Mucosa of rectum (tissue), 2 donors: ENCODE data around the gene DDC.
A peak's percentile ranks its signal among the peaks of the same experiment; 100 is the strongest.

Source experiments
- H3K27ac ChIP-seq, 2 donors: one replicate each; pipeline ENCODE4 v1.7.0; 2013; ENCODE audit warnings: inconsistent platforms in 2 of 2, low read depth in 2 of 2, low read length in 2 of 2
- H3K27me3 ChIP-seq, 2 donors: one replicate each; pipeline ENCODE4 v1.7.0; 2013; ENCODE audit warnings: low read length in 2 of 2; ENCODE audit not compliant: control insufficient read depth in 2 of 2, insufficient read depth in 2 of 2
- H3K36me3 ChIP-seq, 2 donors: one replicate each; pipeline ENCODE4 v1.7.0; 2013; ENCODE audit warnings: low read length in 2 of 2; ENCODE audit not compliant: control insufficient read depth in 2 of 2, insufficient read depth in 2 of 2
- H3K4me1 ChIP-seq, 2 donors: one replicate each; pipeline ENCODE4 v1.7.0; 2013; ENCODE audit warnings: low read length in 2 of 2, mild to moderate bottlenecking in 1 of 2; ENCODE audit not compliant: control insufficient read depth in 2 of 2, insufficient read depth in 2 of 2
- H3K4me3 ChIP-seq, 2 donors: one replicate each; pipeline ENCODE4 v1.7.0; 2013; ENCODE audit warnings: low read length in 2 of 2
- H3K9ac ChIP-seq, 2 donors: one replicate each; pipeline ENCODE4 v1.7.0; 2013; ENCODE audit warnings: low read length in 2 of 2, low read depth in 1 of 2, mild to moderate bottlenecking in 1 of 2
- H3K9me3 ChIP-seq, 2 donors: one replicate each; pipeline ENCODE4 v1.7.0; 2013; ENCODE audit warnings: low read length in 2 of 2; ENCODE audit not compliant: control insufficient read depth in 2 of 2
- donor health status: healthy.
- donor health status: Normal muscosa, but diverticular disease.

The DDC gene

GRCh38 chr7:50423860-50424259 lies 141.3 kb downstream of the DDC start:
- Histone ChIP-seq H3K27me3 (no peaks in the 10 kb centered on the region), H3K36me3 (no peaks in the 10 kb centered on the region), H3K4me3 (no peak overlapping the region), H3K4me1 (no peaks in the 10 kb centered on the region), H3K9me3 (no peaks in the 10 kb centered on the region), H3K27ac (no peak overlapping the region), H3K9ac (no peak overlapping the region)

GRCh38 chr7:50422858-50423257 lies 142.3 kb downstream of the DDC start:
- no peak overlapping the region for H3K4me3 ChIP-seq
- no peak overlapping the region for H3K9ac ChIP-seq
- H3K4me1 ChIP-seq = no peaks in the 10 kb centered on the region
- no peaks in the 10 kb centered on the region for H3K27me3 ChIP-seq
- H3K9me3 ChIP-seq = no peaks in the 10 kb centered on the region
- no peaks in the 10 kb centered on the region for H3K36me3 ChIP-seq
- H3K27ac ChIP-seq = no peak overlapping the region

GRCh38 chr7:50421043-50421442 lies 144.2 kb downstream of the DDC start:
- Histone ChIP-seq H3K9me3 (no peaks in the 10 kb centered on the region), H3K4me3 (no peak overlapping the region), H3K4me1 (peaks cover 0 to 3% of the 10 kb centered on the region in 2 donors), H3K27ac (no peak overlapping the region), H3K36me3 (no peaks in the 10 kb centered on the region), H3K9ac (no peak overlapping the region), H3K27me3 (no peaks in the 10 kb centered on the region)

GRCh38 chr7:50418526-50419290 lies 146.5 kb downstream of the DDC start:
- H3K27ac ChIP-seq = no peak overlapping the region
- peaks cover 0 to 6% of the 10 kb centered on the region in 2 donors for H3K4me1 ChIP-seq
- no peak overlapping the region for H3K4me3 ChIP-seq
- no peak overlapping the region for H3K9ac ChIP-seq
- H3K9me3 ChIP-seq = no peaks in the 10 kb centered on the region
- no peaks in the 10 kb centered on the region for H3K36me3 ChIP-seq
- H3K27me3 ChIP-seq = no peaks in the 10 kb centered on the region

GRCh38 chr7:50418086-50418515 lies 147.1 kb downstream of the DDC start:
- Histone ChIP-seq H3K36me3 (no peaks in the 10 kb centered on the region), H3K27me3 (no peaks in the 10 kb centered on the region), H3K4me1 (peaks cover 0 to 6% of the 10 kb centered on the region in 2 donors), H3K9me3 (no peaks in the 10 kb centered on the region), H3K9ac (no peak overlapping the region), H3K27ac (no peak overlapping the region), H3K4me3 (no peak overlapping the region)

- no peaks in the 10 kb centered on the region for H3K9me3 ChIP-seq
- no peaks in the 10 kb centered on the region for H3K27me3 ChIP-seq
- no peaks in the 10 kb centered on the region for H3K36me3 ChIP-seq
- peaks cover 0 to 6% of the 10 kb centered on the region in 2 donors for H3K4me1 ChIP-seq
- no peak overlapping the region for H3K4me3 ChIP-seq
- H3K9ac ChIP-seq = no peak overlapping the region
- H3K27ac ChIP-seq = no peak overlapping the region
Measured at GRCh38 chr7:50416527-50417182, 148.6 kb downstream of the DDC start.

GRCh38 chr7:50415844-50416364 lies 149.3 kb downstream of the DDC start:
- Histone ChIP-seq H3K27me3 (no peaks in the 10 kb centered on the region), H3K36me3 (no peaks in the 10 kb centered on the region), H3K27ac (no peak overlapping the region), H3K9ac (no peak overlapping the region), H3K9me3 (no peaks in the 10 kb centered on the region), H3K4me1 (peaks cover 0 to 6% of the 10 kb centered on the region in 2 donors), H3K4me3 (no peak overlapping the region)

GRCh38 chr7:50413561-50413960 lies 151.6 kb downstream of the DDC start:
- Histone ChIP-seq H3K27ac (no peak overlapping the region), H3K9ac (no peak overlapping the region), H3K4me1 (peaks cover 0 to 7% of the 10 kb centered on the region in 2 donors)

GRCh38 chr7:50412973-50413372 lies 152.2 kb downstream of the DDC start:
- Histone ChIP-seq H3K4me1 (peaks cover 0 to 7% of the 10 kb centered on the region in 2 donors), H3K36me3 (no peaks in the 10 kb centered on the region), H3K27me3 (no peaks in the 10 kb centered on the region), H3K27ac (no peak overlapping the region), H3K4me3 (no peak overlapping the region), H3K9me3 (no peaks in the 10 kb centered on the region), H3K9ac (no peak overlapping the region)

More at GRCh38 chr7:50413561-50413960, 151.6 kb downstream of the DDC start:
- Histone ChIP-seq H3K27me3 (no peaks in the 10 kb centered on the region), H3K9me3 (no peaks in the 10 kb centered on the region), H3K36me3 (no peaks in the 10 kb centered on the region), H3K4me3 (no peak overlapping the region)

GRCh38 chr7:50411332-50411731 lies 153.9 kb downstream of the DDC start:
- Histone ChIP-seq H3K9ac (no peak overlapping the region), H3K36me3 (no peaks in the 10 kb centered on the region), H3K4me3 (no peak overlapping the region), H3K9me3 (no peaks in the 10 kb centered on the region), H3K4me1 (peaks cover 0 to 7% of the 10 kb centered on the region in 2 donors), H3K27ac (peak overlapping the region in 1 of 2 donors; percentile 56), H3K27me3 (no peaks in the 10 kb centered on the region)
